ENCODE results near the gene CXCR3. TPM values are rescaled to one million over a fixed set of nuclear protein-coding genes. Genes with fewer than 3 reads are reported as not detected.

Gene CXCR3
- total and polyA plus RNA-seq, 7 experiments from 2014 or later, result 0.84 to 70.5 (median 1.5) TPM

GRCh38 chrX:71638409-71638808, 20.1 kb upstream of the CXCR3 start:
- Histone ChIP-seq H3K36me3 (ENCODE audit: control insufficient read depth in 2 of 3, insufficient read depth in 3 of 3, low read length in 3 of 3) (no peaks in the 10 kb centered on the region), H3K9me3 (ENCODE audit: control insufficient read depth in 2 of 3, low read length in 3 of 3) (no peaks in the 10 kb centered on the region), H3K4me1 (ENCODE audit: control insufficient read depth in 2 of 2, insufficient read depth in 2 of 2, low read length in 2 of 2) (peaks cover 15 to 26% of the 10 kb centered on the region in 2 donors), H3K27ac (ENCODE audit: low read depth, low read length) (no peak overlapping the region), H3K4me3 (ENCODE audit: low read length) (peak overlapping the region; percentile 20), H3K27me3 (ENCODE audit: control insufficient read depth in 2 of 2, insufficient read depth in 2 of 2, low read length in 2 of 2) (no peaks in the 10 kb centered on the region)
- Mint-ChIP-seq H3K36me3 (peaks cover 0 to 2% (median 0%) of the 10 kb centered on the region in 5 donors), H3K27ac (no peak overlapping the region), H3K9me3 (no peaks in the 10 kb centered on the region), H3K27me3 (no peaks in the 10 kb centered on the region), H3K4me1 (peaks cover 3 to 19% (median 17%) of the 10 kb centered on the region in 7 donors), H3K4me3 (no peak overlapping the region)
- no peak for DNase-seq
- intact Hi-C loops (cut with micrococcal nuclease), result loop anchor here in 1 of 2 donors (2.0 kb wide), 1 partner anchor 16 kb away; no protein-coding TSS in a partner anchor
- no peak for ATAC-seq
- ChIA-PET CTCF (no interaction called here), POLR2A (interaction anchor here (1.1 kb wide), 1 partner anchor 14 kb away, joined by 3 read pairs; no protein-coding TSS in a partner anchor)

- ChIA-PET POLR2A (interaction anchor here (1.1 kb wide), 1 partner anchor 15 kb away, joined by 4 read pairs; no protein-coding TSS in a partner anchor), CTCF (no interaction called here)
- no peak overlapping the region for H3K27ac Mint-ChIP-seq
- ATAC-seq, result no peak
- H3K9me3 Mint-ChIP-seq, result no peaks in the 10 kb centered on the region
- Histone ChIP-seq H3K9me3 (ENCODE audit: control insufficient read depth in 2 of 3, low read length in 3 of 3) (no peaks in the 10 kb centered on the region), H3K36me3 (ENCODE audit: control insufficient read depth in 2 of 3, insufficient read depth in 3 of 3, low read length in 3 of 3) (no peaks in the 10 kb centered on the region), H3K27me3 (ENCODE audit: control insufficient read depth in 2 of 2, insufficient read depth in 2 of 2, low read length in 2 of 2) (no peaks in the 10 kb centered on the region), H3K27ac (ENCODE audit: low read depth, low read length) (no peak overlapping the region), H3K4me1 (ENCODE audit: control insufficient read depth in 2 of 2, insufficient read depth in 2 of 2, low read length in 2 of 2) (peaks cover 15 to 26% of the 10 kb centered on the region in 2 donors), H3K4me3 (ENCODE audit: low read length) (no peak overlapping the region)
- H3K4me3 Mint-ChIP-seq, result no peak overlapping the region
- intact Hi-C loops (cut with micrococcal nuclease), result loop anchor here (2.0 kb wide), 2 partner anchors 15 to 19 kb away; partner anchors contain the start of gene CXCR3 (in 1 of the 2)
- peaks cover 3 to 20% (median 18%) of the 10 kb centered on the region in 7 donors for H3K4me1 Mint-ChIP-seq
- H3K36me3 Mint-ChIP-seq, result peaks cover 0 to 2% (median 0%) of the 10 kb centered on the region in 5 donors
- H3K27me3 Mint-ChIP-seq, result no peaks in the 10 kb centered on the region
- DNase-seq, result no peak
Measured at GRCh38 chrX:71637848-71638247, 19.5 kb upstream of the CXCR3 start.

- peak overlapping the region in 2 of 9 donors; percentile 3 to 75 for H3K27ac Mint-ChIP-seq
- H3K36me3 Mint-ChIP-seq, result peaks cover 0 to 2% (median 0%) of the 10 kb centered on the region in 5 donors
- no peak overlapping the region for H3K4me3 ChIP-seq (ENCODE audit: low read length)
- no peaks in the 10 kb centered on the region for H3K36me3 ChIP-seq (ENCODE audit: control insufficient read depth in 2 of 3, insufficient read depth in 3 of 3, low read length in 3 of 3)
- DNase-seq, result no peak
- no peak overlapping the region for H3K4me3 Mint-ChIP-seq
- POLR2A ChIA-PET, result interaction anchor here (1.1 kb wide), 1 partner anchor 14 kb away, joined by 4 read pairs; no protein-coding TSS in a partner anchor
- CTCF ChIA-PET, result no interaction called here
- H3K4me1 ChIP-seq (ENCODE audit: control insufficient read depth in 2 of 2, insufficient read depth in 2 of 2, low read length in 2 of 2), result peaks cover 15 to 26% of the 10 kb centered on the region in 2 donors
- H3K27me3 Mint-ChIP-seq, result no peaks in the 10 kb centered on the region
- intact Hi-C loops (cut with micrococcal nuclease), result loop anchor here in 1 of 2 donors (2.0 kb wide), 1 partner anchor 18 kb away; the partner anchor contains the start of gene CXCR3
- H3K27ac ChIP-seq (ENCODE audit: low read depth, low read length), result no peak overlapping the region
- no peaks in the 10 kb centered on the region for H3K27me3 ChIP-seq (ENCODE audit: control insufficient read depth in 2 of 2, insufficient read depth in 2 of 2, low read length in 2 of 2)
- H3K9me3 Mint-ChIP-seq, result no peaks in the 10 kb centered on the region
- H3K9me3 ChIP-seq (ENCODE audit: control insufficient read depth in 2 of 3, low read length in 3 of 3), result no peaks in the 10 kb centered on the region
- H3K4me1 Mint-ChIP-seq, result peaks cover 3 to 20% (median 18%) of the 10 kb centered on the region in 7 donors
- peak; percentile 27 for ATAC-seq
Measured at GRCh38 chrX:71637253-71637618, 18.9 kb upstream of the CXCR3 start.

GRCh38 chrX:71636438-71637252, 18.3 kb upstream of the CXCR3 start:
- ChIA-PET POLR2A (interaction anchor here (1.1 kb wide), 1 partner anchor 14 kb away, joined by 4 read pairs; no protein-coding TSS in a partner anchor), CTCF (no interaction called here)
- H3K27me3 ChIP-seq (ENCODE audit: control insufficient read depth in 2 of 2, insufficient read depth in 2 of 2, low read length in 2 of 2), result no peaks in the 10 kb centered on the region
- H3K27ac ChIP-seq (ENCODE audit: low read depth, low read length), result no peak overlapping the region
- no peaks in the 10 kb centered on the region for H3K27me3 Mint-ChIP-seq
- H3K36me3 ChIP-seq (ENCODE audit: control insufficient read depth in 2 of 3, insufficient read depth in 3 of 3, low read length in 3 of 3), result no peaks in the 10 kb centered on the region
- H3K27ac Mint-ChIP-seq, result peak overlapping the region in 3 of 9 donors; percentile 3 to 75 (median 33)
- H3K4me3 ChIP-seq (ENCODE audit: low read length), result no peak overlapping the region
- H3K36me3 Mint-ChIP-seq, result peaks cover 0 to 2% (median 0%) of the 10 kb centered on the region in 5 donors
- no peak overlapping the region for H3K4me3 Mint-ChIP-seq
- ATAC-seq (peak; percentile 44), DNase-seq (no peak)
- H3K4me1 Mint-ChIP-seq, result peaks cover 3 to 20% (median 18%) of the 10 kb centered on the region in 7 donors
- H3K9me3 Mint-ChIP-seq, result no peaks in the 10 kb centered on the region
- intact Hi-C loops (cut with micrococcal nuclease), result loop anchor here in 1 of 2 donors (2.0 kb wide), 1 partner anchor 18 kb away; the partner anchor contains the start of gene CXCR3
- H3K9me3 ChIP-seq (ENCODE audit: control insufficient read depth in 2 of 3, low read length in 3 of 3), result no peaks in the 10 kb centered on the region
- peaks cover 15 to 26% of the 10 kb centered on the region in 2 donors for H3K4me1 ChIP-seq (ENCODE audit: control insufficient read depth in 2 of 2, insufficient read depth in 2 of 2, low read length in 2 of 2)

- Histone ChIP-seq H3K36me3 (ENCODE audit: control insufficient read depth in 2 of 3, insufficient read depth in 3 of 3, low read length in 3 of 3) (no peaks in the 10 kb centered on the region), H3K9me3 (ENCODE audit: control insufficient read depth in 2 of 3, low read length in 3 of 3) (no peaks in the 10 kb centered on the region), H3K27me3 (ENCODE audit: control insufficient read depth in 2 of 2, insufficient read depth in 2 of 2, low read length in 2 of 2) (no peaks in the 10 kb centered on the region), H3K4me1 (ENCODE audit: control insufficient read depth in 2 of 2, insufficient read depth in 2 of 2, low read length in 2 of 2) (peaks cover 5 to 26% of the 10 kb centered on the region in 2 donors), H3K27ac (ENCODE audit: low read depth, low read length) (no peak overlapping the region), H3K4me3 (ENCODE audit: low read length) (no peak overlapping the region)
- ChIA-PET POLR2A (no interaction called here), CTCF (no interaction called here)
- no peak for ATAC-seq
- Mint-ChIP-seq H3K27me3 (no peaks in the 10 kb centered on the region), H3K27ac (no peak overlapping the region), H3K4me3 (no peak overlapping the region), H3K9me3 (no peaks in the 10 kb centered on the region), H3K4me1 (peaks cover 0 to 20% (median 13%) of the 10 kb centered on the region in 7 donors), H3K36me3 (no peaks in the 10 kb centered on the region)
- no peak for DNase-seq
- intact Hi-C loops (cut with micrococcal nuclease), result no loop called here
Measured at GRCh38 chrX:71634366-71634765, 16.1 kb upstream of the CXCR3 start.

- H3K27me3 Mint-ChIP-seq, result no peaks in the 10 kb centered on the region
- Histone ChIP-seq H3K27me3 (ENCODE audit: control insufficient read depth in 2 of 2, insufficient read depth in 2 of 2, low read length in 2 of 2) (no peaks in the 10 kb centered on the region), H3K36me3 (ENCODE audit: control insufficient read depth in 2 of 3, insufficient read depth in 3 of 3, low read length in 3 of 3) (no peaks in the 10 kb centered on the region), H3K27ac (ENCODE audit: low read depth, low read length) (no peak overlapping the region), H3K4me3 (ENCODE audit: low read length) (no peak overlapping the region), H3K4me1 (ENCODE audit: control insufficient read depth in 2 of 2, insufficient read depth in 2 of 2, low read length in 2 of 2) (peaks cover 0 to 16% of the 10 kb centered on the region in 2 donors), H3K9me3 (ENCODE audit: control insufficient read depth in 2 of 3, low read length in 3 of 3) (no peaks in the 10 kb centered on the region)
- H3K9me3 Mint-ChIP-seq, result no peaks in the 10 kb centered on the region
- intact Hi-C loops (cut with micrococcal nuclease), result no loop called here
- CTCF ChIA-PET, result interaction anchor here (0.6 kb wide), 1 partner anchor 119 kb away, joined by 3 read pairs; no protein-coding TSS in a partner anchor
- ATAC-seq (no peak), DNase-seq (no peak)
- peaks cover 0 to 24% (median 13%) of the 10 kb centered on the region in 7 donors for H3K4me1 Mint-ChIP-seq
- no peak overlapping the region for H3K27ac Mint-ChIP-seq
- no peak overlapping the region for H3K4me3 Mint-ChIP-seq
- no peaks in the 10 kb centered on the region for H3K36me3 Mint-ChIP-seq
- POLR2A ChIA-PET, result no interaction called here
Measured at GRCh38 chrX:71632923-71633657, 14.8 kb upstream of the CXCR3 start.
